C4-2B (cell line): ENCODE results near the gene PPP1R18.

Source experiments
- ZFX ChIP-seq: fragments of 450-650 bp; IDR thresholded peaks from 2 replicates; pipeline ENCODE4 v1.6.1; 2017
- TF ChIP-seq, protein P1 (sequence below): fragments of 450-650 bp; conservative IDR thresholded peaks from 2 replicates; pipeline ENCODE4 v1.5.1; 2017; ENCODE audit warnings: mild to moderate bottlenecking

DNA sequence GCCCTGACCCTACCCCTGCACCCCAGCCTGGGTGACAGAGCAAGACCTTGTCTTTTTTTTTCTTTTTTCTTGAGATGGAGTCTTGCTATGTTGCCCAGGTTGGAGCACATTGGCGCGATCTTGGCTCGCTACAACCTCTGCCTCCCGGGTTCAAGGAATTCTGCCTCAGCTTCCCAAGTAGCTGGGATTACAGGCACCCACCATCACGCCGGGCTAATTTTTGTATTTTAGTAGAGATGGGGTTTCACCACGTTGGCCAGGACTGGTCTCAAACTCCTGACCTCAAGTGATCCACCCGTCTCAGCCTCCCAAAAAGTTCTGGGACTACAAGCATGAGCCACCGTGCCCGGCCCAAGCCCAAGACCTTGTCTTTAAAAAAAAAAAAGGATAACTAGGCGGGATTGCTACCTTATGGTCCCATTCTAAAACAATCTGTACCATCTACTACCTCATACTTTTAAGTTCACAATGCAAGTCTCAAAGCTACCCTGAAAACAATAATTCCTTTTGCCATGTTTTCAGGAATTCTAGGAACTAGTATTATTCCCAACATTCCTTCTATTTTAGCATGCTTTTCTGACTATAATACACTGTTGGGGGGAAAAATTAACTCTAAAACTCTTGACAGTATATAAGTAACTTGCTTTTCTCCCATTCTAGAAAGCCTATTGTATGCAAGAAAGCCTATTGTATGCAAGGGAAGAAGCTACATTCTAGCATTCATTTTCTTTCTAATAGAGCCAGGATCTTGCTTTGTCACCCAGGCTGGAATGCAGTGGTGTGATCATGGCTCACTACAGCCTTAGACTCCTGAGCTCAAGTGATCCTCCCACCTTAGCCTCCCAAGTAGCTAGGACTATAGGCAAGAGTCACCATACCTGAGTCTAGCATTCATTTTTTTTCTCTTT lies 40.3 kb upstream of the PPP1R18 start:
- TF ChIP-seq, protein P1, sequence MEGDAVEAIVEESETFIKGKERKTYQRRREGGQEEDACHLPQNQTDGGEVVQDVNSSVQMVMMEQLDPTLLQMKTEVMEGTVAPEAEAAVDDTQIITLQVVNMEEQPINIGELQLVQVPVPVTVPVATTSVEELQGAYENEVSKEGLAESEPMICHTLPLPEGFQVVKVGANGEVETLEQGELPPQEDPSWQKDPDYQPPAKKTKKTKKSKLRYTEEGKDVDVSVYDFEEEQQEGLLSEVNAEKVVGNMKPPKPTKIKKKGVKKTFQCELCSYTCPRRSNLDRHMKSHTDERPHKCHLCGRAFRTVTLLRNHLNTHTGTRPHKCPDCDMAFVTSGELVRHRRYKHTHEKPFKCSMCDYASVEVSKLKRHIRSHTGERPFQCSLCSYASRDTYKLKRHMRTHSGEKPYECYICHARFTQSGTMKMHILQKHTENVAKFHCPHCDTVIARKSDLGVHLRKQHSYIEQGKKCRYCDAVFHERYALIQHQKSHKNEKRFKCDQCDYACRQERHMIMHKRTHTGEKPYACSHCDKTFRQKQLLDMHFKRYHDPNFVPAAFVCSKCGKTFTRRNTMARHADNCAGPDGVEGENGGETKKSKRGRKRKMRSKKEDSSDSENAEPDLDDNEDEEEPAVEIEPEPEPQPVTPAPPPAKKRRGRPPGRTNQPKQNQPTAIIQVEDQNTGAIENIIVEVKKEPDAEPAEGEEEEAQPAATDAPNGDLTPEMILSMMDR, result no peak
- TF ChIP-seq ZFX, result no peak
